Left kidney (tissue), 8 donors: ENCODE measurements around the gene AP3B2. TPM values are rescaled to one million over a fixed set of nuclear protein-coding genes. Genes with fewer than 3 reads are reported as not detected.
A peak's percentile ranks its signal among the peaks of the same experiment; 100 is the strongest.
"Not testable (repeated sequence)": the region's sequence is repeated elsewhere in the genome, so short reads cannot be mapped to it uniquely, and the experiment has no call there.

Source experiments
- DNase-seq: peaks from one replicate; pipeline ENCODE4 v3.0.0-alpha.2; 2013
- long read RNA-seq, 8 donors: transcript quantifications; one replicate each; lab custom pipeline, GENCODE V29; 2026
- polyA plus RNA-seq: library from polyadenylated mRNA; unstranded; fragments of 120-200 nt; gene quantifications from one replicate; pipeline ENCODE4 v1.2.1, GENCODE V29; 2013; ENCODE audit not compliant: insufficient read length

The AP3B2 gene, protein sequence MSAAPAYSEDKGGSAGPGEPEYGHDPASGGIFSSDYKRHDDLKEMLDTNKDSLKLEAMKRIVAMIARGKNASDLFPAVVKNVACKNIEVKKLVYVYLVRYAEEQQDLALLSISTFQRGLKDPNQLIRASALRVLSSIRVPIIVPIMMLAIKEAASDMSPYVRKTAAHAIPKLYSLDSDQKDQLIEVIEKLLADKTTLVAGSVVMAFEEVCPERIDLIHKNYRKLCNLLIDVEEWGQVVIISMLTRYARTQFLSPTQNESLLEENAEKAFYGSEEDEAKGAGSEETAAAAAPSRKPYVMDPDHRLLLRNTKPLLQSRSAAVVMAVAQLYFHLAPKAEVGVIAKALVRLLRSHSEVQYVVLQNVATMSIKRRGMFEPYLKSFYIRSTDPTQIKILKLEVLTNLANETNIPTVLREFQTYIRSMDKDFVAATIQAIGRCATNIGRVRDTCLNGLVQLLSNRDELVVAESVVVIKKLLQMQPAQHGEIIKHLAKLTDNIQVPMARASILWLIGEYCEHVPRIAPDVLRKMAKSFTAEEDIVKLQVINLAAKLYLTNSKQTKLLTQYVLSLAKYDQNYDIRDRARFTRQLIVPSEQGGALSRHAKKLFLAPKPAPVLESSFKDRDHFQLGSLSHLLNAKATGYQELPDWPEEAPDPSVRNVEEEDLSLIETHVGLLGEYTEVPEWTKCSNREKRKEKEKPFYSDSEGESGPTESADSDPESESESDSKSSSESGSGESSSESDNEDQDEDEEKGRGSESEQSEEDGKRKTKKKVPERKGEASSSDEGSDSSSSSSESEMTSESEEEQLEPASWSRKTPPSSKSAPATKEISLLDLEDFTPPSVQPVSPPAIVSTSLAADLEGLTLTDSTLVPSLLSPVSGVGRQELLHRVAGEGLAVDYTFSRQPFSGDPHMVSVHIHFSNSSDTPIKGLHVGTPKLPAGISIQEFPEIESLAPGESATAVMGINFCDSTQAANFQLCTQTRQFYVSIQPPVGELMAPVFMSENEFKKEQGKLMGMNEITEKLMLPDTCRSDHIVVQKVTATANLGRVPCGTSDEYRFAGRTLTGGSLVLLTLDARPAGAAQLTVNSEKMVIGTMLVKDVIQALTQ
- 4.8 TPM for polyA plus RNA-seq
- long read RNA-seq, donor 1: 0 reads
- long read RNA-seq, donor 2: 0 reads
- long read RNA-seq, donor 3: 0 reads
- long read RNA-seq, donor 4: 0 reads
- long read RNA-seq, donor 5: 0 reads
- long read RNA-seq, donor 6: 0 reads
- long read RNA-seq, donor 7: 0 reads
- long read RNA-seq, donor 8: 0 reads

DNA sequence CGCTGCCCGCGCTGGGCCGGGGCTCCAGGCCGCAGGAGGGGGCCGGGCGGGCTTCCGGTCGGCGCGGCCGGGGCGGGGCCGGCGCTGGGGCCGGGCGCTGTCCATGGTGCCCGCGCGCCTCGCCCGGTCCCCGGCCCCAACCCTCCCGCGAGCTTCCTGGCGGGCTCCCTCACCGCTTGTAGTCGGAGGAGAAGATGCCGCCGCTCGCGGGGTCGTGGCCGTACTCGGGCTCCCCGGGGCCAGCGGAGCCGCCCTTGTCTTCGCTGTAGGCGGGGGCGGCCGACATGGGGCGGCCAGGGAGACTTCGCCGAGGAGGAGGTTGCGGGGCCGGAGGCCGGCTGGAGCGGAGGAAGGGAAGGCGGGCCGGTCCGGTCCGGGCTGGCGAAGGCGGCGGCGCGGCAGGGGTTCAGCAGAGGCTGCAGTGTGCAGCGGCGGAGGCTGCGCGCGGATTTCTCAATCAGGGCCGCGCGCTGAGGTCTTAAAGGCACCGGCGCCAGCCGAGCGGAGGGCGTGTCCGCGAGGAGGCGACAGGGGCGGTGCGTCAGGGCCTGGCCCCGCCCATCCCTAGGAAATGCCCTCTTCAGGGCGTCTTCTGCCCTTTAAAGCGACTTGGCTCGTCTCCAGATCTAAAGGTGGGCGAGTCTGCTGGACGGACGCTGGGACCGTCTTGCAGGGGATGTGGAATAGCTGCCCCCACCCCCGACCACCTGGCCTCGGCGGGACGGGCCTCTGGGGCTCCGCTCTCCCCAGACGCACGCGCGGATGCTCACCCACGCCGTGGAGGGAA is at the start of gene AP3B2:
TSS of gene AP3B2 (minus strand) at position 455 of the 787 bp plus-strand sequence. CDS start at position 286, 169 bp downstream.
- DNase-seq: peak; percentile 64

DNA sequence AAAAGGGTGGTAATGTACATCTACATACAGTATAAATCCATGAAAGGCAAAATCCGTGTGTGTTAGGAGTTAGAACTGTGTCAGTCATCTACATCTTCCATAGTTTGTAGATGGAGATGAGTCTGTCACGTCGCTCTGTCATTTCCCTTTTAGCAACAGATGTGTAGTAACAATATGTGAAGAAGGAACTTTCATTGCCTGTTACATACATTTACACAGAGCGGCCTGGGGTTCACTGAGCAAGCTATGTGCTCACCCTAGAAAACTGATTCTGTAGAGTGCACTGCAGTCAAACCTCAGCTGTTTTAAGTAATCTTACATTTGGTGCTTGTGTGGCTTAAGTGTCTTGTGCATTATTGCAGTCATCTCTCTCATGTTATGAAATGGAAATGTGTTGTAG is 41.6 kb upstream of the AP3B2 start:
- DNase-seq: no peak

DNA sequence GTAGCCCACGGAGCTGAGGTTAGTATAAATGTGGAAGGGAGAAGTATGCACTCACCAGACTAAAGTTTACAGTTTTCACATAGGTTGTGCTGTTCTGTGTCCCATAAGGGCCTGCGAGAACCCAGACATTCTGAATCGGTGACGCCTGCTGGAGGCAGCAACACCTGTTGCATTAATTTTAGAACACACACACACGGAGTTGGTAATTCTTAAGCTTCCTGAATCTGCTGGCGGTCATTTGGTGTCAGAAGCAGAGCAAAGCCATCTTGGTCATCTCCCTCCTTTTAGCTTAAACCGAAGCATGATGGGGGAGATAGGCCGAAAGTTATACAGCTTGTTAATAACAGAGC is 41.1 kb upstream of the AP3B2 start:
- no peak for DNase-seq

DNA sequence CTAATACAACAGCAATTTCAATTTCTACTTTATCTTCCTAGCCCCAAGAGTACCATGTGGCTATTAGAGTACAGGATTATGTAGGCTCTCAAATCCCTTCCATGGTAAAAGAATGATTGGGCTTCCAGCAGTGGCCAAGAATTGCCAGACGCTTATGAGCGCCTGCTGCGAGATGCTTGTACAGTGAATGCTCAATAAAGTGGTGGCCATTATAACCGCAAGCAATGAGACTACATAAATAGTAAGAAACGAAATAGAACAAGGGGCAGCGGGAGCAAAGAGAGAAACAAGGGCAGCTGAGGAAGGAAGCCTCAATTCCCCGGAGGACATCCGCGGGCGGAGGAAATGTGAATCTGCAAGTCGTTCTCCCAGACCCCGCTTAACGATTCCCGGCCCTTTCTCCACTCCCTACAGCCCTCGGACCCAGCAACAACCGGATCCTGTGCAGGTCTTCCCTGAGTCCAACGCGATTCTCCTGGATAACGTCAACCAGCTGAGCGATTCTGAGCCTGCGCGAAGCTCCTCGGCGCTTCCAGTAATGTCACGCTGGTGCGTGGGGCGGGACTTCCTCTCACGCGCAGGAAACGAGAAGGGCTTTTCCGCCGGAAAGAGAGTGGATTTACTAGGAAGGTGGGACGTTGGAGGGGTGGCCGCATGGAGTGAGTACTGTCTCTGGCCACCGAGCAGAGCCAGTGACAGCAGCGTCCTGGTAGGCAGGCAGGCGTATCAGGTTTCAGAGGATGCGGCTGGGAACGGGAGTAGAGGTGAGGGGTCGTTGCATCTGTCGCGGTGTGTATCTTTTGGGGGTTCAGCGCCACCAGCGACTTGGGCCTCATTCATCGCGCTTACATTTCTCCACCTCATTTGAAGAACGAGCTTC is 40.5 kb upstream of the AP3B2 start:
- DNase-seq: peak; percentile 94

DNA sequence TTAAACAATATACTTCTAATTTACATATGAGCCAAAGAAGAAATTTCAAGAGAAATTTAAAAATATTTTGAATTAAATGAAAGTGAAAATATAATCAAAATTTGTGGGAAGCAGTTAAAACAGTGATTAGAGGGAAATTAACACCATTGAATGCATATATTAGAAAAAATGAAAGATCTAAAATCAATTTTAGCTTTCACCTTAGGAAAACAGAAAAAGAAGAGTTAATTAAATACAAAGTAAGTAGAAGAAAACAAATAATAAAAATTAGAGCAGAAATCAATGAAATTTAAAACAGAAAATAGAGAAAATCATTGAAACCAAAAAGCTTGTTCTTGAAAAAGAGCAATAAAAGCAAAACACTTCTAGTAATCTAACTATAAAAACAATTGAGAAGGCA is 38.6 kb upstream of the AP3B2 start:
- DNase-seq: no peak

DNA sequence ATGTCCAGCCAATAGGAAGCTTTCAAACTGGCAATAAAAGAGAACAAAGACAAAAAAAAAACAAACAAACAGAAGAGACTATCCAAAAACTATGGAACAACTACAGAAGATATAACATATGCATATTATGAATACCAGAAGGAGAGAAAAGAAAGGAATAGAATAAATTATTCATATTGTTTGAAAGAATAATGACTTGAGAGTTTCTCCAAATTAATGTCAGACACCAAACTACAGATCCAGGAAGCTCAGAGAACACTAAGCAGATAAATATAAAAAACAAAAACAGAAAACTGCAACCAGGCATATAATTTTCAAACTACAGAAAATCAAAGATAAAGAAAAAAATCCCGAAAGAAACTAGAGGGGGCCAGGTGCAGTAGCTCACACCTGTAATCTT is 34.1 kb upstream of the AP3B2 start:
- no peak for DNase-seq

DNA sequence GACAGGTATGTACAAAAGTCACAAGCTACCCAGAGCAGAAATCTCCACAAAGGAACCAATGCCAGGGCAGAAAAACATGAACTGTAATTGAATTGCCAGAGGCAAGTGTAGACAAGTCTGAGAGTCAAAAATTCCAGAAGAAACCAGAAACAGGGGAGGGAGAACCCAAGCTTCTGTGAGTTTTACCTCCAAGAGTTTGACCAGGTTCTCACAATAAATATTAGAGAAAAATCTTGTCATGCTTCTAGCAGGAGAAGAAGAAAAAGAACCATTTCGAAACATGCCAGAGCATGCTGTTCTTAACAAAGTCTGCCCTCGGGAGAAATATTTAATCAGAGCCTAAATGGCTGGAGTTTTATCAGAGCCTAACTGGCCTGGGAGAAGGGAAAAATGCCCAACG is 32.5 kb upstream of the AP3B2 start:
- no peak for DNase-seq

DNA sequence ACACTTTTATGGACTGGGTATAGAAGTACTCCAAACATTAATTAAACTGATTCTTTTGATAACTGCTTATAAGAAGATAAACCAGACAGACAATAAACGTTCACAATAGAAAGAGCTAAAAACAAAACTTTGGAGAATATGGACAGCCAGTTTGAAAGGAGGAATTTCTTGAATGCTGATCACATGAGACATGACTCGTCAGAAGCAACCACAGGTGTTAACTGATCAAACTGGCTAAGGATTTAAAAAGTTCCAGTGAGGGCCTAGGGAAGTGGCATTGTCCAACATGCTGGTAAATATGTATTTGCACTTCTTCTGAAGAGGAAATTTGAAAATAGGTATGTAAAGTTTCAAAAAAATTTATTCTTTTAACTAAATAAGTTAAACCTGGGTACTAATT is 29.4 kb upstream of the AP3B2 start:
- no peak for DNase-seq

DNA sequence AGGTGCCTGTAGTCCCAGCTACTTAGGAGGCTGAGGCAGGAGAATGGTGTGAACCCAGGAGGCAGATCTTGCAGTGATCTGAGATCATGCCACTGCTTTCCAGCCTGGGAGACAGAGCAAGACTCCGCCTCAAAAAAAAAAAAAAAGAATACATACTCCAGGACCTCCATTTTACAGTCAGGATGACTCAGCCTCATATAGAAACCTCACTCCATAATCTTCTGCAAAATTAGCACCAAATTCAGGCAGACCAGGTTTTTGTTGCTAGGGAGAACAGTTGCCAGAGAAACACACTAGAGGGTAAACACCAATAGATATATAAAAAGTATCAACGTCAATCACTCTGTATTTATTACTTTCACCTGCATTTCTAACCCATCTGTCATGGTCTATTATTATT is 28.3 kb upstream of the AP3B2 start:
- DNase-seq: no peak

DNA sequence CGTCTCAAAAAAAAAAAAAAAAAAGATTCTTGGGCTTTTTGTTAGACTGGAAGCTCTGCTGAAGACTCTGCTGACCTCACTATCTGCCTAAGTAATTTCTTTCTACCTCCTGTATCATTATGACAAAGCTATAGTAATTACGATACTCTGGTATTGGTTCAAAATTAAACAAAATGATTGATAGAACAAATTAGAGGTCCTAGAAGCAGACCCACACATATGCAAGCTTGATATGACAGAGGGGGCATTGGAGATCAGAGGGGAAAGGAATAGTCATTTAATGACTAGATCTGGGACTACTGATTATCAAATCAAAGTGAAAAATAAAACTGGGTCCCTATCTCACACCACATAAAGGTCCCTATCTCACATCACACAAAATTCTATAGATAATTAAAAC is 21.9 kb upstream of the AP3B2 start:
- no peak for DNase-seq

DNA sequence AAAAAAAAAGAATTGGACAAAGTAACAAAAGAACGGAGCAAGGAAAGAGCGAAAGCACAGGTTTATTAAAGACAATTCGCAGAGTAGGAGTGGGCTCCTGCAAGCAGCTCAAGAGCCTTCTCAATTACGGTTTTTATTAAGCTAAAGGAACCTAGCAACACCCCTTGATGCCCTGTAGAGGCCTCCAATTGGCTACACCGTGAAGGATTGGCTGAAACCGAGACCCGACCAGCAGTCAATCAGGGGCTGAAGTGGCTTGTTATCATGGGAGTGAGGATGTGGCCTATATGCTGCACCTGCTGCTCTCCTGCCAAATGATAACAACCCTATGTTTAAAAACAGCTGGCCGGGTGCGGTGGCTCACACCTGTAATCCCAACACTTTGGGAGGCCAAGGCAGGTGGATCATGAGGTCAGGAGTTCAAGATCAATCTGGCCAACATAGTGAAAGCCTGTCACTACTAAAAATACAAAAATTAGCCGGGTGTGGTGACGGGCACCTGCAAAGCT is 20.4 kb upstream of the AP3B2 start:
- DNase-seq: no peak

DNA sequence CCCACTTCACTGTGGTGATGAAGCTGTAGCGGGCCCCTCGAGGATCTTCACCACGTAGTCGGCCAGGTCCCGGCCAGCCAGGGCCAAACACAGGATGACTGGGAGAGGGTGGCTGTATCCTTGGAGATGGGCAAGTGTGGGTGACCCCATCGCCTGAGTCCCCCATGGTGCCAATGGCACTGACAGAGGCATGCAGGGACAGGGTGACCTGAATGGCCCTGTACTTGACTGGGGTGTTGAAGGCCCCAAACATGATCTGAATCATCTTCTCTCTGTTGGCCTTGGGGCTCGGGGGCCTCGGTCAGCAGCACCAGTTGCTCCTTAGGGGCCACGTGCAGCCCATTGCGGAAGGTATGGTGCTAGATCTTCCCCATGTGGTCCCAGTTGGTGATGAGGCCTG is 17.1 kb upstream of the AP3B2 start:
- no peak for DNase-seq

DNA sequence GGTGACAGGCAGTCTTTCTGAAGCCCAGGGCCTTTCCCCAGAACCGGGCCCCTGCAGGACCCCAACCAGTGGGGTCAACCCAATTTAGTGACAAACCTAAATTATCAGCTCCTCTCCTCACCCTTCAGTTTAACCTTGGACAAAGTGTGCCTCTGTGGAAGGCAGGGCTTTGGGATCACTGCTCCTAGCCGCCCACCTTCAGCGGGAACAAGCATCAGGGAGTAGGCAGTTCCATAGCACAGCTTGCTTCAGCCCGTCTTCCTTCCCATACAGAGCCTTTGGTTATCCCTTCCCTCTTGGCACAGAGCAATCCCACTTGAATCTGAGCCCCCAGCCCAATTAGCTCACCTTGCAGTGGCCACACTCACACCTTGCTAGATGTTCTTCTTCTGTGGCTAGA is 5.3 kb upstream of the AP3B2 start:
- DNase-seq: no peak

DNA sequence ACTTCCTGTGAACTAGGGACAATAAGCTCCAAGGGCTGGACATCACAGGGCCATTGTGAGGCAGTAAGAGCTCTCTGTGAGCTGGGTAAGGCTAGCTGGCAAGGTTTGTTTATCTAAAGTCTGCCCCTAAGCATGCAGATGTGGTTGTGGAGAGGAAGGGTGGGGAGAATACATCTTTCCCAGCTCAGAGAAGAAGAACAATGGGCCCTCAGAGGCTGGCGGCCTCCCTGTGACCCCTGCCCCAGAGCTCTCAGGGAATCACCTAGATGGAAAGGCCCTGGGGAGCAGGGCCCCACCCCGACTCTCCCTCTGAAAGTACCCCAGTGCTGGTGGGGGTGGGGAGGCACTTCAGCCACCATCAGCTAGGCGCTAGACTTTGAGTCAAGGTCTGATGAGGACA is 4.3 kb upstream of the AP3B2 start:
- DNase-seq: no peak

DNA sequence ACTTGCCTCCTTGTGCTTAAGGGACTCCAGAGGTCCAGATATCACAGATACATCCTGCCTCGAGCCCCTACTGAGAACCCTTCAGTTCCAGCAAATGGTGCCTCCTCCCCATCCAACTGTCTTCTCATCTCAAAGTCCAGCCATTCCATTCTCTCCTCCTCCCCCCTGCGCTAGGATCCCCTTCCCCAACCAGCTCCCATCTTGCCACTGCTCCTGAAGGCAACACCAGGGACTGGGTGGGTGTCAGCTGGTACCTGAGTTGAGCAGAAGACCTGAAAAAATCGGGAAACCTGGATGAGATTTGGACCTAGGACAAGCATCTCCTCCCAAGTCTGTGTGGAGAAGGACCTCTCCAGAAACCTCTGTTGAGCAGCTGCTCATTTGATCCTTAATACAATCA is 2.4 kb upstream of the AP3B2 start:
- DNase-seq: no peak

DNA sequence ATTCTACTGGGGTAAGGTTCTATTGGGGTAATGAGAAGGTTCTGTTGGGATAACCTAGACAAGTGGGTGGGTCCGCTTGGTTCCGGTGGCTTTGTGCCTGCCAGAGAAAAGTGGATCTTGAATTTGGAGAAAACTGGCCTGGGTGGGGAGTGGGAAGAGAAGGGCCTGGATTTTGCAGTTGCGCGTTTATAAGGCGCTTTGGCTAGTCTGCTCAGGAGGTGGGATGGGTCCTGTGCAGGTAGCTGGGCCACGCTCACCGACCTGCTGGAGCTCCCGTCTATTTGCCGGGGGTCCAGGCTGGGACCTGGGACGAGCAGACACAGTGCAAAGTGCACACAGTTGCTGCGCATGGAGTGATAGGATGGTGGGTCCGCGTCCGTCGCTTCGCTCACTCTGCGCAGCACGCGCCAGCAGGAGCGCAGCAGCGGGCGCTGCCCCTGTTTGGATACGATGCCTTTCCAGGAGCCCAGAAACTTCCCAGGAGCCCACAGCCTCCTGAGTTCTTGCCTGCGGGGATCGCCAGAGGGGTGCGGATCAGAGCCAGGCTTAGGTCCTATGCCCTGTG is 1.3 kb upstream of the AP3B2 start:
- DNase-seq: no peak

DNA sequence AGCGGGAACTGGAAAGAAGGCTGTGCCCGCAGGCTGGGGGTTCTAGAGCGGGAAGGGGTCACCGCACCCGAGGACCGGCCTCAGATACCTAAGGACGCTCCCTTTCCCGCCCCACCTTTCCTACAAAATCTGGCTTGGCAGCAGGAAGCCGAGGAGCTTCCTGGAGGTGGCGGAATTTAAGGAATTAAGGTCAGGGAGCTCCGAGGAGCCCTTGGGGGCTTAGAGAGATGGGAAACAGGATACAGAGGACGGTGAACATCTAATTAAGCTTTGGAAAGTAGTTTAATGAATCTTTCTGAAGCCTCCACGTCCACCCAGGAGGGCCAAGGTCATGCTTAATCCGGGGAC is 507 bp upstream of the AP3B2 start:
- DNase-seq: no peak

DNA sequence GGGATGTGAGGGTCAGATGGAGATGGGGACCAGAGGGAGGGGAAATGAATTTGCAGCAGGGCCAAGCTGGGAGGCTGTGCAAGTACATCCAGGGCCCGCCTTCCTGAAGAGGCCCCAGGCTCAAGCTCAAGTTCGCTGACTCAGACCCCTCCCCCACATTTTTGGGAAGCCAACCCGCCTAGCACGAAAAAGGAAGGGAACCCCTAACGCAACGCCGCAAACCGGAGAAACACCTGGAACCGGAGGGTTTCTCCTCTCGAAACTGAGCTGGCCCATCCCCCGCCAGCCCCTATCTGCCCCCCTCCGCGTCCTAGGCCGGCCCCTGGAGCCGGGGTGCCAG is 624 bp downstream of the AP3B2 start:
- no peak for DNase-seq

DNA sequence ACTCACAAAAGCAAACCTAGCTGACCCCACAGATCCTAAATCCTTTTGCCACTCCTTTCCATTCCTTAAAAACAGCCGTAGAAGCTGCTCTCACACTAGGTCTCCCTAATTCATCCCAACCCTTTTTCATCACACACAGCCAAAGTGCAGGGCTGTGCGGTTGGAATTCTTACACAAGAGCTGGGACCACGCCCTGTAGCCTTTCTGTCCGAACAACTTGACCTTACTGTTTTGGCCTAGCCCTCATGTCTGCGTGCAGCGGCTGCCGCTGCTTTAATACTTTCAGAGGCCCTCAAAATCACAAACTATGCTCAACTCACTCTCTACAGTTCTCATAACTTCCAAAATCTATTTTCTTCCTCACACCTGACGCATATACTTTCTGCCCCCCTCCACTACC is 3.8 kb downstream of the AP3B2 start:
- not testable (repeated sequence) for DNase-seq

DNA sequence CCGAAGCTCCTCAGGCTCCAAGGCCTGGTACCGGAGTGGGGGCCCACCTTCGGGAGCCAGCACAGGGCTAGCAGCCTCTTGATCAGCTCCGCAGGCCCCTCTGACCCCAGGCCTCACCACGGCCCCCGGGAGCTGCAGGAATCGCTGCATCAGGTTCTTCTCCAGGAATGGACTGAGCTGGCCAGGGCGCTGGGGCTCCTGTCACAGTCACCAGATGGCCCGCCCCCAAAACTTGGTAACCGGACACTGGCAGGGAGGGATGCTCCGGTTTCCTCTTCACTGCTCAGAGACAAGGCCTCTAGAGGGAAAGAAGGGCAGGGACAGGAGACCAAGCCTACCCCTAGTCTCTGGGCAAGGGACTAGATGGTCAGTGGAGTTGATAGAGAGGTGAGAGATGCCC is 9.9 kb downstream of the AP3B2 start:
- peak; percentile 34 for DNase-seq
